Measurements from ENCODE around the gene INO80D.
"Not testable (repeated sequence)": the region's sequence is repeated elsewhere in the genome, so short reads cannot be mapped to it uniquely, and the experiment has no call there.

DNA sequence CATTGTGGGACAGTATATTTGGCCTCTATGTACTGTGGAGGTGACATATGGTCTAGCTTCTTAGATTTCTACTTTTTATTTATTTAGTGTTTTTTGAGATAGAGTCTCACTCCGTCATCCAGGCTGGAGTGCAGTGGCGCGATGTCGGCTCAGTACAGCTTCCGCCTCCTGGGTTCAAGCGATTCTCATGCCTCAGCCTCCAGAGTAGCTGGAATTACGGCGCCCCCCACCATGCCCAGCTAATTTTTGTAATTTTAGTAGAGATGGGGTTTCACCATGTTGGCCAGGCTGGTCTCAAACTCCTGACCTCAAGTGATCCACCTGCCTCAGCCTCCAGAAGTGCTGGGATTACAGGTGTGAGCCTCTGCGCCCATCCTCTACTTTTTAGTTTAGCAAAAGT is 99.6 kb downstream of the INO80D start:
- not testable (repeated sequence) for TF ChIP-seq POLR2AphosphoS5 (IDR thresholded peaks at IDR 0.05; ENCODE audit: low read depth); SPI1 (IDR thresholded peaks at IDR 0.05; ENCODE audit: borderline replicate concordance, low read depth)
- TF ChIP-seq, protein P1, sequence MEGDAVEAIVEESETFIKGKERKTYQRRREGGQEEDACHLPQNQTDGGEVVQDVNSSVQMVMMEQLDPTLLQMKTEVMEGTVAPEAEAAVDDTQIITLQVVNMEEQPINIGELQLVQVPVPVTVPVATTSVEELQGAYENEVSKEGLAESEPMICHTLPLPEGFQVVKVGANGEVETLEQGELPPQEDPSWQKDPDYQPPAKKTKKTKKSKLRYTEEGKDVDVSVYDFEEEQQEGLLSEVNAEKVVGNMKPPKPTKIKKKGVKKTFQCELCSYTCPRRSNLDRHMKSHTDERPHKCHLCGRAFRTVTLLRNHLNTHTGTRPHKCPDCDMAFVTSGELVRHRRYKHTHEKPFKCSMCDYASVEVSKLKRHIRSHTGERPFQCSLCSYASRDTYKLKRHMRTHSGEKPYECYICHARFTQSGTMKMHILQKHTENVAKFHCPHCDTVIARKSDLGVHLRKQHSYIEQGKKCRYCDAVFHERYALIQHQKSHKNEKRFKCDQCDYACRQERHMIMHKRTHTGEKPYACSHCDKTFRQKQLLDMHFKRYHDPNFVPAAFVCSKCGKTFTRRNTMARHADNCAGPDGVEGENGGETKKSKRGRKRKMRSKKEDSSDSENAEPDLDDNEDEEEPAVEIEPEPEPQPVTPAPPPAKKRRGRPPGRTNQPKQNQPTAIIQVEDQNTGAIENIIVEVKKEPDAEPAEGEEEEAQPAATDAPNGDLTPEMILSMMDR (IDR thresholded peaks at IDR 0.05; ENCODE audit: insufficient read depth, low read length) = not testable (repeated sequence)
- TF ChIP-seq, protein P2, sequence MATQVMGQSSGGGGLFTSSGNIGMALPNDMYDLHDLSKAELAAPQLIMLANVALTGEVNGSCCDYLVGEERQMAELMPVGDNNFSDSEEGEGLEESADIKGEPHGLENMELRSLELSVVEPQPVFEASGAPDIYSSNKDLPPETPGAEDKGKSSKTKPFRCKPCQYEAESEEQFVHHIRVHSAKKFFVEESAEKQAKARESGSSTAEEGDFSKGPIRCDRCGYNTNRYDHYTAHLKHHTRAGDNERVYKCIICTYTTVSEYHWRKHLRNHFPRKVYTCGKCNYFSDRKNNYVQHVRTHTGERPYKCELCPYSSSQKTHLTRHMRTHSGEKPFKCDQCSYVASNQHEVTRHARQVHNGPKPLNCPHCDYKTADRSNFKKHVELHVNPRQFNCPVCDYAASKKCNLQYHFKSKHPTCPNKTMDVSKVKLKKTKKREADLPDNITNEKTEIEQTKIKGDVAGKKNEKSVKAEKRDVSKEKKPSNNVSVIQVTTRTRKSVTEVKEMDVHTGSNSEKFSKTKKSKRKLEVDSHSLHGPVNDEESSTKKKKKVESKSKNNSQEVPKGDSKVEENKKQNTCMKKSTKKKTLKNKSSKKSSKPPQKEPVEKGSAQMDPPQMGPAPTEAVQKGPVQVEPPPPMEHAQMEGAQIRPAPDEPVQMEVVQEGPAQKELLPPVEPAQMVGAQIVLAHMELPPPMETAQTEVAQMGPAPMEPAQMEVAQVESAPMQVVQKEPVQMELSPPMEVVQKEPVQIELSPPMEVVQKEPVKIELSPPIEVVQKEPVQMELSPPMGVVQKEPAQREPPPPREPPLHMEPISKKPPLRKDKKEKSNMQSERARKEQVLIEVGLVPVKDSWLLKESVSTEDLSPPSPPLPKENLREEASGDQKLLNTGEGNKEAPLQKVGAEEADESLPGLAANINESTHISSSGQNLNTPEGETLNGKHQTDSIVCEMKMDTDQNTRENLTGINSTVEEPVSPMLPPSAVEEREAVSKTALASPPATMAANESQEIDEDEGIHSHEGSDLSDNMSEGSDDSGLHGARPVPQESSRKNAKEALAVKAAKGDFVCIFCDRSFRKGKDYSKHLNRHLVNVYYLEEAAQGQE (IDR thresholded peaks at IDR 0.05; ENCODE audit: insufficient replicate concordance, low read depth) = not testable (repeated sequence)
